GM23338 (cell line): ENCODE measurements around the gene DPT. TPM values are rescaled to one million over a fixed set of nuclear protein-coding genes. Genes with fewer than 3 reads are reported as not detected.

Experiments
- ATAC-seq: fragments of 200-7000 bp; cut with Tn5 transposase; 3 replicates; pipeline ENCODE4 v1.9.1; 2020
- DNase-seq: peaks from one replicate; pipeline ENCODE4 v3.0.0-alpha.2; 2015; ENCODE audit warnings: low spot score
- H2AFZ ChIP-seq: fragments of 200-600 bp; sonication (generic); 2 replicates; pipeline ENCODE4 v1.8.0; 2016; ENCODE audit warnings: antibody characterized with exemption, mild to moderate bottlenecking, moderate library complexity
- H3F3A ChIP-seq: fragments of 200-600 bp; sonication (generic); replicated peaks from 2 replicates; pipeline ENCODE4 v1.8.0; 2017; ENCODE audit warnings: antibody characterized with exemption, mixed run types, low read depth
- H3K27ac ChIP-seq: fragments of 200-600 bp; sonication (generic); 2 replicates; pipeline ENCODE4 v1.6.1; 2016; ENCODE audit warnings: low read depth
- H3K27me3 ChIP-seq: fragments of 200-600 bp; sonication (generic); 2 replicates; pipeline ENCODE4 v1.8.0; 2016; ENCODE audit warnings: mild to moderate bottlenecking, mixed run types, moderate library complexity; ENCODE audit not compliant: insufficient read depth
- H3K36me3 ChIP-seq: fragments of 200-600 bp; sonication (generic); 2 replicates; pipeline ENCODE4 v1.8.0; 2016; ENCODE audit warnings: mild to moderate bottlenecking; ENCODE audit not compliant: insufficient read depth
- H3K4me1 ChIP-seq: fragments of 200-600 bp; sonication (generic); 2 replicates; pipeline ENCODE4 v1.8.0; 2016; ENCODE audit warnings: mild to moderate bottlenecking, moderate library complexity; ENCODE audit not compliant: insufficient read depth
- H3K4me2 ChIP-seq: fragments of 200-600 bp; sonication (generic); 2 replicates; pipeline ENCODE4 v1.7.1; 2017; ENCODE audit warnings: mixed run types
- H3K4me3 ChIP-seq: fragments of 200-600 bp; sonication (generic); 2 replicates; pipeline ENCODE4 v1.6.1; 2016; ENCODE audit warnings: mixed run types
- H3K79me2 ChIP-seq: fragments of 200-600 bp; sonication (generic); replicated peaks from 2 replicates; pipeline ENCODE4 v1.8.0; 2017; ENCODE audit warnings: mild to moderate bottlenecking; ENCODE audit not compliant: insufficient read depth
- H3K9me2 ChIP-seq: fragments of 200-600 bp; sonication (generic); 2 replicates; pipeline ENCODE4 v1.8.0; 2017; ENCODE audit not compliant: insufficient read depth
- H4K20me1 ChIP-seq: fragments of 200-600 bp; sonication (generic); replicated peaks from 2 replicates; pipeline ENCODE4 v1.8.0; 2017; ENCODE audit warnings: mild to moderate bottlenecking; ENCODE audit not compliant: insufficient read depth
- H3K27ac Mint-ChIP-seq: 2 replicates; pipeline ENCODE4 v1.8.0; 2020; ENCODE audit warnings: inconsistent platforms, mild to moderate bottlenecking, moderate library complexity, mixed read lengths
- H3K27me3 Mint-ChIP-seq: 3 replicates; pipeline ENCODE4 v1.8.0; 2022; ENCODE audit warnings: low read depth, mild to moderate bottlenecking, moderate library complexity, mixed read lengths, inconsistent platforms; ENCODE audit not compliant: insufficient read depth, poor library complexity
- H3K36me3 Mint-ChIP-seq: 3 replicates; pipeline ENCODE4 v1.8.0; 2021; ENCODE audit warnings: low read depth, mild to moderate bottlenecking, inconsistent platforms, moderate library complexity, mixed read lengths
- H3K4me1 Mint-ChIP-seq: 3 replicates; pipeline ENCODE4 v1.8.0; 2020; ENCODE audit warnings: mild to moderate bottlenecking, inconsistent platforms, mixed read lengths
- H3K4me3 Mint-ChIP-seq: 3 replicates; pipeline ENCODE4 v1.8.0; 2021; ENCODE audit warnings: moderate library complexity, mild to moderate bottlenecking, inconsistent platforms, mixed read lengths
- H3K9me3 Mint-ChIP-seq: 3 replicates; pipeline ENCODE4 v1.8.0; 2020; ENCODE audit warnings: moderate library complexity, mild to moderate bottlenecking, inconsistent platforms, mixed read lengths
- CREB1 ChIP-seq: fragments of 250-450 bp; sonication (Bioruptor Pico); IDR thresholded peaks from 2 replicates; pipeline ENCODE4 v1.5.0; 2020; ENCODE audit warnings: low read depth, mild to moderate bottlenecking, moderate library complexity
- ETS1 ChIP-seq: IDR thresholded peaks from 2 replicates; pipeline ENCODE4 v1.6.1; 2016; ENCODE audit warnings: antibody characterized with exemption
- EZH2 ChIP-seq: fragments of 200-600 bp; sonication (generic); IDR thresholded peaks from one replicate; pipeline ENCODE4 v1.8.0; 2017; ENCODE audit warnings: antibody characterized with exemption, mild to moderate bottlenecking, low read depth; ENCODE audit not compliant: unreplicated experiment
- EZH2phosphoT487 ChIP-seq: fragments of 200-600 bp; sonication (generic); IDR thresholded peaks from one replicate; pipeline ENCODE4 v1.8.1; 2018; ENCODE audit warnings: antibody characterized with exemption; ENCODE audit not compliant: unreplicated experiment
- POLR2AphosphoS5 ChIP-seq: IDR thresholded peaks from 2 replicates; pipeline ENCODE4 v1.6.1; 2016; ENCODE audit warnings: antibody characterized with exemption, low read depth
- STAT1 ChIP-seq: IDR thresholded peaks from one replicate; pipeline ENCODE4 v1.6.1; 2016; ENCODE audit warnings: antibody characterized with exemption; ENCODE audit not compliant: unreplicated experiment
- ZNF114 ChIP-seq: fragments of 250-450 bp; sonication (Bioruptor Pico); IDR thresholded peaks from 2 replicates; pipeline ENCODE4 v1.5.0; 2020; ENCODE audit warnings: mild to moderate bottlenecking, moderate library complexity
- polyA plus RNA-seq: library from polyadenylated mRNA; unstranded; fragments of >200 nt; fragmentation: Nextera tagmentation; extraction: Ambion mirVana; gene quantifications from 2 replicates; pipeline ENCODE4 v1.2.1, GENCODE V29; 2016
- total RNA-seq: library from RNA; depleted of rRNA; stranded (reverse); fragments of >200 nt; shearing (Covaris generic); gene quantifications from 2 replicates; pipeline ENCODE4 v1.2.3, GENCODE V29; 2014
- TF ChIP-seq, protein P1 (sequence below): fragments of 250-450 bp; sonication (Bioruptor Pico); IDR thresholded peaks from 2 replicates; pipeline ENCODE4 v1.5.0; 2020; ENCODE audit warnings: mild to moderate bottlenecking, moderate library complexity
- TF ChIP-seq, protein P2 (sequence below), 2 experiments: fragments of 200-600 bp in 1 of 2; sonication (generic) in 1 of 2; conservative IDR thresholded peaks; 2 replicates each; pipeline versions ENCODE4 v1.5.1 to v1.6.1; 2016 to 2017; ENCODE audit warnings: antibody characterized with exemption in 2 of 2, low read depth in 2 of 2, mild to moderate bottlenecking in 2 of 2, moderate library complexity in 1 of 2

DPT gene
- total and polyA plus RNA-seq, 2 experiments from 2014 or later: not detected

DNA sequence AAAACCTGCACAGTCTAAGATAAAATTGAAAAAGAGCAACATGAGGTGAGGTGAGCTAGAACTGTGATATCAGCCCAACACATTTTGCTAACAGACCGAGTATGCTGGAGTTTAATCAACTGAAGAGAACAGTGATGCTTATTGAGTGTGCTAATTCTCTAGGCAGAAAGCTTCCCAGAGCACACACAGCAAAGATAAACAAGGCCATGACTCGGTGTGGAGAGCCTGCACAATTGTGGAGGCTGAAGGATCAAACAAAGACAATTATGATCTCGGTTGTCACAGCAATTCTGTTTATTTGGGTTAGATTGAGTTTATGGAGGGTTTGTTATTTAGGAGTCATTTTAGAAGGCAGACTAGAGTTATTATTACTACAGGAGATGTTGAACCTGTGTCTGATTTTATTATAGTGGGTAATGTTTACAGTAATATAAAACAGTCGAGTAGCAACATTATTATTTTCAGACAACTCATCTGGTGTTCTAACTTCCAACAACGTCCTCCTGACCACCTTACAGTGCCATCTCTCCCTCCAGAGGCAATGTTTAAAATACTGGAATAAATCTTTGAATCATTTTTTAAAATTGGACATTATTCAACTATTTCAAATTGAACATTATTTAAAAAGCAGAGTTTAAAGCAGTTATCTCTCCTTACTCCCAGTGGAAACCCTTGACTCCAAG lies 40.2 kb downstream of the DPT start (continued):
- TF ChIP-seq, protein P1, sequence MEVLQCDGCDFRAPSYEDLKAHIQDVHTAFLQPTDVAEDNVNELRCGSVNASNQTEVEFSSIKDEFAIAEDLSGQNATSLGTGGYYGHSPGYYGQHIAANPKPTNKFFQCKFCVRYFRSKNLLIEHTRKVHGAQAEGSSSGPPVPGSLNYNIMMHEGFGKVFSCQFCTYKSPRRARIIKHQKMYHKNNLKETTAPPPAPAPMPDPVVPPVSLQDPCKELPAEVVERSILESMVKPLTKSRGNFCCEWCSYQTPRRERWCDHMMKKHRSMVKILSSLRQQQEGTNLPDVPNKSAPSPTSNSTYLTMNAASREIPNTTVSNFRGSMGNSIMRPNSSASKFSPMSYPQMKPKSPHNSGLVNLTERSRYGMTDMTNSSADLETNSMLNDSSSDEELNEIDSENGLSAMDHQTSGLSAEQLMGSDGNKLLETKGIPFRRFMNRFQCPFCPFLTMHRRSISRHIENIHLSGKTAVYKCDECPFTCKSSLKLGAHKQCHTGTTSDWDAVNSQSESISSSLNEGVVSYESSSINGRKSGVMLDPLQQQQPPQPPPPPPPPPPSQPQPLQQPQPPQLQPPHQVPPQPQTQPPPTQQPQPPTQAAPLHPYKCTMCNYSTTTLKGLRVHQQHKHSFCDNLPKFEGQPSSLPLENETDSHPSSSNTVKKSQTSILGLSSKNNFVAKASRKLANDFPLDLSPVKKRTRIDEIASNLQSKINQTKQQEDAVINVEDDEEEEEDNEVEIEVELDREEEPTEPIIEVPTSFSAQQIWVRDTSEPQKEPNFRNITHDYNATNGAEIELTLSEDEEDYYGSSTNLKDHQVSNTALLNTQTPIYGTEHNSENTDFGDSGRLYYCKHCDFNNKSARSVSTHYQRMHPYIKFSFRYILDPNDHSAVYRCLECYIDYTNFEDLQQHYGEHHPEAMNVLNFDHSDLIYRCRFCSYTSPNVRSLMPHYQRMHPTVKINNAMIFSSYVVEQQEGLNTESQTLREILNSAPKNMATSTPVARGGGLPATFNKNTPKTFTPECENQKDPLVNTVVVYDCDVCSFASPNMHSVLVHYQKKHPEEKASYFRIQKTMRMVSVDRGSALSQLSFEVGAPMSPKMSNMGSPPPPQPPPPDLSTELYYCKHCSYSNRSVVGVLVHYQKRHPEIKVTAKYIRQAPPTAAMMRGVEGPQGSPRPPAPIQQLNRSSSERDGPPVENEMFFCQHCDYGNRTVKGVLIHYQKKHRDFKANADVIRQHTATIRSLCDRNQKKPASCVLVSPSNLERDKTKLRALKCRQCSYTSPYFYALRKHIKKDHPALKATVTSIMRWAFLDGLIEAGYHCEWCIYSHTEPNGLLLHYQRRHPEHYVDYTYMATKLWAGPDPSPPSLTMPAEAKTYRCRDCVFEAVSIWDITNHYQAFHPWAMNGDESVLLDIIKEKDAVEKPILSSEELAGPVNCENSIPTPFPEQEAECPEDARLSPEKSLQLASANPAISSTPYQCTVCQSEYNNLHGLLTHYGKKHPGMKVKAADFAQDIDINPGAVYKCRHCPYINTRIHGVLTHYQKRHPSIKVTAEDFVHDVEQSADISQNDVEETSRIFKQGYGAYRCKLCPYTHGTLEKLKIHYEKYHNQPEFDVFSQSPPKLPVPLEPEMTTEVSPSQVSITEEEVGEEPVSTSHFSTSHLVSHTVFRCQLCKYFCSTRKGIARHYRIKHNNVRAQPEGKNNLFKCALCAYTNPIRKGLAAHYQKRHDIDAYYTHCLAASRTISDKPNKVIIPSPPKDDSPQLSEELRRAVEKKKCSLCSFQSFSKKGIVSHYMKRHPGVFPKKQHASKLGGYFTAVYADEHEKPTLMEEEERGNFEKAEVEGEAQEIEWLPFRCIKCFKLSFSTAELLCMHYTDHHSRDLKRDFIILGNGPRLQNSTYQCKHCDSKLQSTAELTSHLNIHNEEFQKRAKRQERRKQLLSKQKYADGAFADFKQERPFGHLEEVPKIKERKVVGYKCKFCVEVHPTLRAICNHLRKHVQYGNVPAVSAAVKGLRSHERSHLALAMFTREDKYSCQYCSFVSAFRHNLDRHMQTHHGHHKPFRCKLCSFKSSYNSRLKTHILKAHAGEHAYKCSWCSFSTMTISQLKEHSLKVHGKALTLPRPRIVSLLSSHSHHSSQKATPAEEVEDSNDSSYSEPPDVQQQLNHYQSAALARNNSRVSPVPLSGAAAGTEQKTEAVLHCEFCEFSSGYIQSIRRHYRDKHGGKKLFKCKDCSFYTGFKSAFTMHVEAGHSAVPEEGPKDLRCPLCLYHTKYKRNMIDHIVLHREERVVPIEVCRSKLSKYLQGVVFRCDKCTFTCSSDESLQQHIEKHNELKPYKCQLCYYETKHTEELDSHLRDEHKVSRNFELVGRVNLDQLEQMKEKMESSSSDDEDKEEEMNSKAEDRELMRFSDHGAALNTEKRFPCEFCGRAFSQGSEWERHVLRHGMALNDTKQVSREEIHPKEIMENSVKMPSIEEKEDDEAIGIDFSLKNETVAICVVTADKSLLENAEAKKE (CRISPR knock-in tag): no peak
- TF ChIP-seq ZNF114 (no peak), POLR2AphosphoS5 (no peak)

- H3K27ac ChIP-seq: no peak overlapping the region
- no peak overlapping the region for H3K27ac Mint-ChIP-seq
These were observed 41.2 kb downstream of the DPT start for GRCh38 chr1:168687816-168688215.

More at GRCh38 chr1:168687816-168688215, 41.2 kb downstream of the DPT start:
- H3K9me2 ChIP-seq: peaks cover 4% of the 10 kb centered on the region; the same call in 1 of the 2 replicates
- no peaks in the 10 kb centered on the region for H4K20me1 ChIP-seq
- no peaks in the 10 kb centered on the region for H3K79me2 ChIP-seq
- no peaks in the 10 kb centered on the region for H3K4me1 Mint-ChIP-seq
- no peak overlapping the region for H3K4me3 Mint-ChIP-seq
- no peaks in the 10 kb centered on the region for H3K4me1 ChIP-seq
- H3K36me3 Mint-ChIP-seq: no peaks in the 10 kb centered on the region
- no peaks in the 10 kb centered on the region for H3K27me3 ChIP-seq
- DNase-seq: peak; percentile 21
- peaks cover 3% of the 10 kb centered on the region for H3K27me3 Mint-ChIP-seq
- no peak overlapping the region for H2AFZ ChIP-seq
- no peak for TF ChIP-seq ETS1
- TF ChIP-seq CREB1: no peak
- no peak for TF ChIP-seq ZNF114
- no peak for TF ChIP-seq STAT1
- no peak for TF ChIP-seq EZH2phosphoT487
- TF ChIP-seq, protein P2, sequence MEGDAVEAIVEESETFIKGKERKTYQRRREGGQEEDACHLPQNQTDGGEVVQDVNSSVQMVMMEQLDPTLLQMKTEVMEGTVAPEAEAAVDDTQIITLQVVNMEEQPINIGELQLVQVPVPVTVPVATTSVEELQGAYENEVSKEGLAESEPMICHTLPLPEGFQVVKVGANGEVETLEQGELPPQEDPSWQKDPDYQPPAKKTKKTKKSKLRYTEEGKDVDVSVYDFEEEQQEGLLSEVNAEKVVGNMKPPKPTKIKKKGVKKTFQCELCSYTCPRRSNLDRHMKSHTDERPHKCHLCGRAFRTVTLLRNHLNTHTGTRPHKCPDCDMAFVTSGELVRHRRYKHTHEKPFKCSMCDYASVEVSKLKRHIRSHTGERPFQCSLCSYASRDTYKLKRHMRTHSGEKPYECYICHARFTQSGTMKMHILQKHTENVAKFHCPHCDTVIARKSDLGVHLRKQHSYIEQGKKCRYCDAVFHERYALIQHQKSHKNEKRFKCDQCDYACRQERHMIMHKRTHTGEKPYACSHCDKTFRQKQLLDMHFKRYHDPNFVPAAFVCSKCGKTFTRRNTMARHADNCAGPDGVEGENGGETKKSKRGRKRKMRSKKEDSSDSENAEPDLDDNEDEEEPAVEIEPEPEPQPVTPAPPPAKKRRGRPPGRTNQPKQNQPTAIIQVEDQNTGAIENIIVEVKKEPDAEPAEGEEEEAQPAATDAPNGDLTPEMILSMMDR (conservative IDR thresholded peaks at IDR 0.05; ENCODE audit: low read depth in 2 of 2): peak; percentile 28 to 60; a peak in 3 of 4 replicates
- no peak for TF ChIP-seq EZH2
- TF ChIP-seq POLR2AphosphoS5: no peak
- peak; percentile 57; the same call in 2 of the 3 replicates for ATAC-seq
- H3F3A ChIP-seq: no peaks in the 10 kb centered on the region
- no peak overlapping the region for H3K4me2 ChIP-seq
- no peaks in the 10 kb centered on the region for H3K36me3 ChIP-seq
- no peaks in the 10 kb centered on the region; the same call in 2 of the 3 replicates for H3K9me3 Mint-ChIP-seq
- H3K4me3 ChIP-seq: no peak overlapping the region
